ENCODE measurements around the gene ROR1. TPM values are rescaled to one million over a fixed set of nuclear protein-coding genes. Genes with fewer than 3 reads are reported as not detected.

The ROR1 gene
- total and polyA plus RNA-seq, 2 donors (not counting 3 experiments of a cell fraction or from before 2014, with no cell fraction given) = 2.6 to 3.5 TPM

DNA sequence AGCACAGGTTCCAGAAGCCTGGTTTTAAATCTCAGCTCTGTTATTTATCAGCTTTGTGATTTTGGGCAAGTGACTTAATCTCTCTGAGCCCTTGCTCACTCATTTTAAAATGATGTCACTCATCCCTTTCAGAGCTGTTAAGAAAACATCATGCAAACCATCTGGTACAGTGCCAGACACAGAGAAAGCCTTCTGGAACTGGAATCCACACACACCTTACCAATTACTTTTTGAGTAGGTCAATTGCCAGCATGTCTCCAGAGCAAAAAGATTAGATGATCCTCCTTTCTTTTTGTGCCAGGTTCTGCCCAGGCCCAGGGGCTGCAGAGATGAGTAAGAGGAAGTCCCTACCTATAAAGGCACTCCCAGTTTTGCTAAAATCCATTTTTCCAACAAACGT, 61.3 kb downstream of the ROR1 start:
- Histone ChIP-seq H3K27ac (ENCODE audit: insufficient read depth, low read depth, low read length) (no peak overlapping the region), H3K9me1 (replicated peaks; ENCODE audit: control insufficient read depth, extremely low read depth, insufficient read depth, low read length) (no peaks in the 10 kb centered on the region), H3K36me3 (ENCODE audit: control insufficient read depth in 2 of 2, extremely low read depth in 1 of 2, insufficient read depth in 2 of 2, low read length in 2 of 2) (no peaks in the 10 kb centered on the region), H3K9ac (replicated peaks; ENCODE audit: extremely low read depth, insufficient read depth, low read length) (no peak overlapping the region), H2AFZ (ENCODE audit: low read depth, low read length) (no peak overlapping the region), H3K9me3 (replicated peaks; ENCODE audit: control insufficient read depth, insufficient read depth, low read length) (no peaks in the 10 kb centered on the region), H4K20me1 (replicated peaks; ENCODE audit: control insufficient read depth, extremely low read depth, insufficient read depth, low read length) (no peaks in the 10 kb centered on the region), H3K79me2 (ENCODE audit: control insufficient read depth, insufficient read depth, low read length) (no peaks in the 10 kb centered on the region), H3K4me3 (replicated peaks in 1 of 3; ENCODE audit: insufficient read depth in 1 of 3, low read depth in 1 of 3, low read length in 3 of 3) (no peak overlapping the region), H3K4me2 (ENCODE audit: insufficient read depth, low read length) (no peak overlapping the region), H3K27me3 (ENCODE audit: control insufficient read depth in 2 of 2, insufficient read depth in 2 of 2, low read length in 2 of 2) (no peaks in the 10 kb centered on the region), H3K4me1 (ENCODE audit: control insufficient read depth, extremely low read depth, insufficient read depth, low read length) (no peaks in the 10 kb centered on the region)
- BruUV-seq (replicated peaks) = no TSS peak
- intact Hi-C loops (cut with micrococcal nuclease) (no loop called here), dilution Hi-C loops (cut with MboI; ENCODE audit: extremely low pct_ligation_motif_present, low sequenced_read_pairs) (no loop called here)
- FAIRE-seq (no peak), DNase-seq (ENCODE audit: low read depth, low spot score) (no peak)
- TF ChIP-seq POLR2AphosphoS5 (IDR thresholded peaks at IDR 0.05; ENCODE audit: insufficient read depth, low read depth, low read length) (no peak), GATA2 (IDR thresholded peaks at IDR 0.05; ENCODE audit: insufficient read depth, insufficient read length, low read depth, low read length) (no peak), POLR2A (IDR thresholded peaks at IDR 0.05; ENCODE audit: low read depth, low read length) (no peak), CTCF (IDR thresholded peaks at IDR 0.05; ENCODE audit: extremely low read depth in 1 of 2, insufficient read depth in 1 of 2, low read depth in 1 of 2, low read length in 2 of 2) (no peak), MYC (IDR thresholded peaks at IDR 0.05; ENCODE audit: low read depth, low read length) (no peak), EZH2 (IDR thresholded peaks at IDR 0.05; ENCODE audit: borderline replicate concordance, low read depth, low read length, severe bottlenecking) (no peak), FOS (IDR thresholded peaks at IDR 0.05; ENCODE audit: borderline replicate concordance, insufficient read depth, low read length) (no peak), JUN (IDR thresholded peaks at IDR 0.05; ENCODE audit: borderline replicate concordance, insufficient read depth, insufficient read length, low read depth) (no peak)
- TF ChIP-seq, protein P1, sequence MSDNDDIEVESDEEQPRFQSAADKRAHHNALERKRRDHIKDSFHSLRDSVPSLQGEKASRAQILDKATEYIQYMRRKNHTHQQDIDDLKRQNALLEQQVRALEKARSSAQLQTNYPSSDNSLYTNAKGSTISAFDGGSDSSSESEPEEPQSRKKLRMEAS (IDR thresholded peaks at IDR 0.05; ENCODE audit: insufficient read depth, insufficient read length) = no peak
- POLR2A ChIA-PET = no interaction called here
- CTCF ChIA-PET = interaction anchor here (1.3 to 1.8 kb wide), 2 partner anchors 10 to 143 kb away, joined by 3 to 5 read pairs; no protein-coding TSS in a partner anchor

Data from endothelial cell of umbilical vein (primary cell).